Cerebellar cortex (tissue), 1 donor: ENCODE results near the gene ERC1.

ENCODE experiments used
- DNase-seq: peaks from one replicate; pipeline ENCODE4 v3.0.0-alpha.2; 2015; ENCODE audit warnings: low spot score

The ERC1 gene

DNA sequence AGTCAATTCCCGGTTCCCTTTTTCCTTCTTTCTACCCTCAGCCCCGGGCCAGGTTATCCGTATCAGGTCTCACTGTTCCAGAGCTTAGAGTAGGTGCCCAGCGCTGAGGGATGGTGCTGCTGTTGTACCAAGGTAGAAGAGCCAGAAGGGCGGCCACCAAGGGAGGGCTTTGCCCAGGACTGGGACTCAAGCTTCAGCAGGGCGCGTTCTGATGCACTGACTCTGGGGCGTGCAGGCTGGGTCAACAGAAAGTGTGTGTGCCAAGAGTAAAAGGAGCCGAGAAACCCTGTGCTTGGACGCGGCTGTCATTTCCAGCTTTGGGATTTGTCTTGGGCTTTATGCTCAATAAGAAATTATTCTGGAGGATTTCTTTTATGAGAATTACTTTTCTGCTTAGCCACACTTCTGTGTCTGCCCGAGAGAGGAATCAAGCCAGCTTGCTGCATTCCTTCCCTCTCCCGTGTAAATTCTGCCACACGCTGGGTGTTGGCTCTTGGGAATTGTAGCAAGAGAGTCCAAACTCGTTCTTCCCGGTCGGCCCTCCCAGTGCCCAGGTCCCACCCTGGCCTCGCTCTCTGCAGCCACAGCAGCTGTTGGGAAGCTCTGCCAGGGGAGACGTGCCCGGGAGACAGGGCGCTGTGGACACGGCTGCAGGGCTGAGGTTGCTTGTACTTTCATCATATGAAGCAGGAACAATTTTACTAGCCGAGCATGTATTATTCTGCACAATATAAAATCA is 505.3 kb downstream of the ERC1 start:
- peak; percentile 19 for DNase-seq

DNA sequence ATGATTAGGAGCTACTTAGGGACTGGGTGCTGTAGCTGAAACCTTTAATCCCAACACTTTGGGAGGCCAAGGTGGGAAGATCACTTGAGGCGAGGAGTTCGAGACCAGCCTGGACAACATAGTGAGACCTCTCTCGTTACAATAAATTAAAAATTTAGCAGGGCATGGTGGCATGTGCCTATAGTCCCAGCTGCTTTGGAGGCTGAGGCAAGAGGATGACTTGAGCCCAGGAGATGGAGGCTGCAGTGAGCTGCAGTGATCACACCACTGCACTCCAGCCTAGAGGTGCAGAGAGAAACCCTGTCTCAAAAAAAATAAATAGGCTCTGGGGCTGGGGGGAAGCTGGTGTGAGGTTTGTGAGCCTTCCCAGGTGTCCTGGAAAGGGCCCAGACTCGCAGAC is 506.1 kb downstream of the ERC1 start:
- DNase-seq, result no peak

- no peak for DNase-seq
These were observed 507.2 kb downstream of the ERC1 start for GRCh38 chr12:1498199-1498740.

GRCh38 chr12:1499351-1499750 is 508.3 kb downstream of the ERC1 start:
- DNase-seq, result no peak

DNA sequence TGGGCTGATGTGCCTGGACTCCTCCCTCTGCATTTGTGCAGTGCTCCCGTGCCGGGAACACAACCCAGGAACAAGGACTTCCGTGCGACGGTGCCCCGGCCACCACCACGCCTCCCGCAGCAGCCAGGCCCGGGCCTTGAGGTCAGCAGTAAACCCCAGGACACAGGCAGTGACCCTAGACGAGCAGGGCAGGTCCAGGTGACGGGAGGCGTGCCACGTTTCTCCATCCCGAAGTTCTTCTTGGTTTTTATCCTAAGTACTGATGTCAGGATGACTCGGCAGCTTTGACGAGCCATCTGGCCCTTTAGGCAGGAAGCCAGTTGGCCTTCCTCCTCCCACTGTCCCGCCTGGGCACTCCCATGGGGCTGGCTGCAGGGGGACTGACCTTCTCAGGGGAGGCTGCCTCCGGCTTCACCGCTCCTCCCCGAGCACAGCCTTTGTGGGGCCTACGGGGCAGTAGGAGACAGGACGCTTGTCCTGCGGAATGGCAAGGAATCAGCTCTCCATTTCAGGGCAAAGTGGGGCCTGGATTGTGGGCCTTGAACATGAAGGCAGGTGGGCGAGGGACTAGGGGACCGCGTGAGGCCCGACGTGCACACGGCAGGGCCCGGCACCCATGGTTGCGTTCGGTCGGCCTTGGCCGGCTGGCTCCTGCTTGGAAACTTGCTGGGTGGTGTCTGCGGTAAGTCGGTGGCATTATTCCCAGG is 509.2 kb downstream of the ERC1 start:
- DNase-seq, result peak; percentile 59

GRCh38 chr12:1501001-1501400 is 510.0 kb downstream of the ERC1 start:
- DNase-seq, result no peak

- DNase-seq, result no peak
These were observed 510.8 kb downstream of the ERC1 start for GRCh38 chr12:1501695-1502378.

- peak; percentile 31 for DNase-seq
These were observed 511.3 kb downstream of the ERC1 start for GRCh38 chr12:1502379-1502720.

- DNase-seq, result no peak
These were observed 511.8 kb downstream of the ERC1 start for GRCh38 chr12:1502831-1503230.

DNA sequence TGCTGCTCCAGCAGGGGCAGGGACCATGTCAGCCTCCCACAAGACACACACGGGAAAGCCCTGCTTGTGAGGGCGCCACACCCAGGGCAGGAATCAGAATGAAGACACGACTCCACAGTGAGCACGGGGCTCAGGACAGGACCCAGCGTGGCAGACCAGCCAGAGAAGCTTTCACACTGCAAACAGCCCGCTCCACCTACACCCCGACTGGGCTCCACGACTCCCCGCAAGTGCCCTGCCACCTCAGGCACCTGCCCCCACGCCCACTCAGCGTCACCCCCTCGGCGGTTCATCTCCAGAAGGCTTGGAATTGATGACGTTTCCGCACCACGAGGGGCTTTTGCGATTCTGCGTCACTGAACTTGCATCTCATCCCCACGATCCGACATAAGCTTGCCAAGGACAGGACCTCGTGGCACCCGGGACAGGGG is 512.3 kb downstream of the ERC1 start:
- no peak for DNase-seq

DNA sequence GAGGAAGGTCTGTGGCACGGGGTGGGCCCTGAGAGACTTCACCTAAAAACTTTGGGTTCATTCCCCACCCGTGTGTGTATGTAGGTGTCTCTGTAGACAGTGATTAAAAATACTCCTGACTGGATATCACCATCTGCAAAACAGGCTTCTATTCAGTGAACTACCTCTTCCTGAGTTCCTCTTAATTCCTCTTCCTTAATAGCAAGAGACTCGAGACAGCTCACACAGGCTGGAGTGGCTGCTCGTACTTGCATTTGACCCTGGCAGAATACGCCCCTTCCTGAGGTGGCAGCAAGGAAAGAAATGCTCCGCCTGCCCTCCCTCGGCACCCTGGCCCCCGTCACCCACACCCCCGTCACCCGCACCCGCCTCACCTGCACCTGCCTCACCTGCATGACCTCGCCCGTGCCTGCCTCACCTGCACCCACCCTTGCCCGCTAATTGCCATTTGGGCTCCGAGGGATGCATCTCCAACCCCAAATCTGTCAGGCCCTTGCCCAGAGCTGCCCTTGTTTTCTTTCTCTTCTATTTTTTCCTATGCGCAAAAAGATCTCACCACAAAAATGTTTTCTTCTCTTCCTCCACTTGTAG is 513.4 kb downstream of the ERC1 start:
- DNase-seq, result no peak

DNA sequence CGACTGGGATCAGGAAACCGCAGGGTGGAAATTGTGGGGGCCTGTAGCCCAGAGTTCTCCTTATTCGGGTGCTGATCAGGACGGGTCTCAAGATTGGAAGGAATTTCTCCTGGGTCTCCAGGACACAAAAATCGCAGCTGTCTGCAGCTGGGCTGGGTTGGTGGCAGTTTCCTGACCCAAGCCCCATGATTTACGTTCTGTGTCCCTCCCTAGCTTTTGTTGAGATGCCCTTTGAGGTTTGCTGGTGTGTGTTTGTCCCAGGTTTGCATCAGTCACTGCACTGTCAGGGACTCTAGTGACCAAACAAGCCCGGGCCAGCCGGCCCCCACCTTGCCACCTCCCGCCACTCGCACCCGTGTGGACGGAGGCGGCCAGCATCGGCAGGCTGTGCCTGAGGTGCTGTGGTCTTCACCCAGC is 513.9 kb downstream of the ERC1 start:
- DNase-seq, result no peak

- DNase-seq, result no peak
These were observed 514.6 kb downstream of the ERC1 start for GRCh38 chr12:1505576-1505975.

- DNase-seq, result no peak
These were observed 516.3 kb downstream of the ERC1 start for GRCh38 chr12:1507308-1507707.

DNA sequence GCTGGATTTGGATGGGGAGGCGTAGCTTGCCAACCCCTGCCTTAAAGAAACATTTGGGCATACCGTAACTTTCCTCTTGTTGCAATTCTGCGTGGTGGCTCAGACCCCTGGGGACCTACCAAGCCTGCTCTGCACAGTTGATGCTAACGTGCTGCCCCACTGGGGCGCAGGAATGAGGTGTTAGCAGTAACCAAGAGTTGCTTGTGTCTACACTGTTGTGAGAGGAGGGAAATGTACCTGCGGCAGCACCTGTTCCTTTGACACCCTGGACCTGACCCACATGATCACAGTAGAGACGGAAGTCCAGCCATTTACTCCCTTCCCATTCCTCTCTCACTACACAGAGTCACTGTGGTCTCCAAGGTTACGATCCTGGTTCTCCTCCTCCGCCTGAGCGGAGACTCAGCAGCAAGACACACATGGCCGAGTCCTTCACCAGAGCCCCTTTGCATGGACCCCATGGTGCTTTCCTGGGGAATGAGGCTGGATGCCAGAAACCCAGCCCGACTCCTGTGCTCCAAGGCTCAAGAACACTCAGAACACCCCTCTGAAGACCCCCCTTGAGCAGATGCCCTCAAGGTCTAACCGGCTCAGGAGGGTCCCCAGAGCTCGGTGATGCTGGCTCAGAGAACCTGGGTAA is 518.5 kb downstream of the ERC1 start:
- no peak for DNase-seq

DNA sequence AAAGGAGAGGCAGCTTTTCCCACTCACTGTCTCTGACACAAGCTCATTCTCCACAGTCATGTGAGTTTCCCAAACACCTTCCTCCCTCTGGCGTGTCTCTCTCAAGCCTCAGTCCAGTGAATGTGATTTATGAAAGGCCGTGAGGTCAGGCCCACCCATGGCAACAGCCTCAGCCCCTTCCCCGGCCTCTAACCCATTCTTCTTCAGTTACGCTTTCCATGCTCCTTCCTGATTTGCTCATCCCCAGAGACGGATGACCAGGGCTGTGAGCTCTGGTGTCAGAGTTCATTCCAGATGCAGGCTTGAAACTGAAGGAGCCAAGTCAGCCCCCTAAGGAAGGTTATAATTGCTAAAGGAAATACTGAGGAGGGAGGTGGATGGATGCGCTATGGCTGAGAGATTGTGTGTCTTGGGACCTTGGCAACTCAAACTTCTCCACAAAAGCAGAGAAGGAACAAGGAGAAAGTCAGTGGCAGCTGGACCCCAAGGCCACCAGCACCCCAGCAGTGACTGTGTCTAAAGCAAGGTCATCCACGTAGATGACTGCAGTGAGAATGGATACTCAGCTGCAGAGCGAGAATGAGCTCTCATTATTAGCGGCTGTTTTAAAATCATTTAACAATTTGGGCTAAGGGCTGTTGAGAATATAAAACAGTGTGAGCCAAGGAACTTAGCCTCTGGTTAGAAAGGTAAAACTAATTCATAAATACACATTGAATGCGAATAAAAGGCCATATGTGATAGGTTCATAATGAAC is 519.2 kb downstream of the ERC1 start:
- no peak for DNase-seq

GRCh38 chr12:1515010-1515409 is 524.0 kb downstream of the ERC1 start:
- no peak for DNase-seq

- no peak for DNase-seq
These were observed 524.4 kb downstream of the ERC1 start for GRCh38 chr12:1515428-1515827.

GRCh38 chr12:1517007-1517406 is 526.0 kb downstream of the ERC1 start:
- DNase-seq, result peak; percentile 29

DNA sequence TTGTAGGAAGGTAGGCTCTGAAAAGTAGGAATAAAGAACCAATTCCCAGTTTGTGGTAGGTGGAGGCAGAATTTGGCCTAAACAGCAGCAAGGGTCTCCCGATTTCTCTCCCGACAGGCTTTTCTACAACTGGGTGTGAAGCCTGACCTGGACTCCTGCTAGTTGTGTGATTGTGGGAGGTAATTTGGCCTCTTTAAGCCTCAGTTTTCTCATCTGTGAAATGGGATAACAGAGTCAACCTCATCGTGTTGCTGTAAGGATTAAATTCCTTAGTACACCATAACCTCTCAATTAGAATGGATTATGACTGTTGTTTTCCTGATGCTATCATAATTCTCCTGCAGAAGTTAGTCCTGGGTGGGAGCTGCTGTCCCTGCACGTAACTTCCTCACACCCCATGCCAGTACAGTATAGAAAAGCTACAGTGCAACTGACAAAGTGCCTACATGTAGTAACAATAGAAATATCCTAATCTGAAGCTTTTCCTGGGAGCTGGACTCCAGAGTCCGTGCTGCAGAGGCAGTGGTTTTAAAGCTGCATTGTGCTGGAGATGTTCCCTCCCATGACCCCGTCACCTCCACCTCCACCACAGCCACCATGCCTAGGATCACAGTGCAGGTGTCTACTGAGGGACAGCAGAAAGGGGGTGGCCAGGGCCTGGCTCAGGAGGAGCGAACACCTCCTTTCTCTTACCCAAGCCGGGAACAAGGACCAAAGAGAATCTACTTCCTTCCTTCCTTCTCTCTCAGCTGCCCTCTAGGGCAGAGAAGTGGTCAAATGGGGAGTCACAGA is 526.9 kb downstream of the ERC1 start:
- no peak for DNase-seq
